IPS-18a (cell line): ENCODE measurements around the gene JAZF1.

Source experiments
- H3K27ac ChIP-seq: one replicate; pipeline ENCODE4 v1.5.1; 2013; ENCODE audit warnings: low read length
- H3K27me3 ChIP-seq: one replicate; pipeline ENCODE4 v1.6.1; 2013; ENCODE audit warnings: mild to moderate bottlenecking, low read length; ENCODE audit not compliant: control insufficient read depth, insufficient read depth
- H3K36me3 ChIP-seq: one replicate; pipeline ENCODE4 v1.6.1; 2013; ENCODE audit warnings: low read depth, low read length; ENCODE audit not compliant: control insufficient read depth
- H3K4me1 ChIP-seq: one replicate; pipeline ENCODE4 v1.6.1; 2013; ENCODE audit warnings: low read depth, low read length; ENCODE audit not compliant: control insufficient read depth
- H3K4me3 ChIP-seq: one replicate; pipeline ENCODE4 v1.5.1; 2013; ENCODE audit warnings: low read length
- H3K9ac ChIP-seq: one replicate; pipeline ENCODE4 v1.6.1; 2013; ENCODE audit warnings: mild to moderate bottlenecking, low read length, moderate library complexity
- H3K9me3 ChIP-seq: one replicate; pipeline ENCODE4 v1.6.1; 2013; ENCODE audit warnings: low read depth, low read length; ENCODE audit not compliant: control insufficient read depth

Gene JAZF1

GRCh38 chr7:28190077-28190710 is 9.6 kb upstream of the JAZF1 start:
- Histone ChIP-seq H3K4me1 (peaks cover 8% of the 10 kb centered on the region), H3K27me3 (no peaks in the 10 kb centered on the region), H3K27ac (no peak overlapping the region), H3K9ac (no peak overlapping the region), H3K4me3 (no peak overlapping the region), H3K9me3 (no peaks in the 10 kb centered on the region), H3K36me3 (no peaks in the 10 kb centered on the region)

- Histone ChIP-seq H3K4me3 (no peak overlapping the region), H3K4me1 (peaks cover 8% of the 10 kb centered on the region), H3K27ac (no peak overlapping the region), H3K36me3 (no peaks in the 10 kb centered on the region), H3K27me3 (peaks cover 7% of the 10 kb centered on the region), H3K9me3 (no peaks in the 10 kb centered on the region), H3K9ac (no peak overlapping the region)
These were observed 6.4 kb upstream of the JAZF1 start for GRCh38 chr7:28187012-28187411.

- Histone ChIP-seq H3K4me3 (no peak overlapping the region), H3K27me3 (peaks cover 21% of the 10 kb centered on the region), H3K9ac (no peak overlapping the region), H3K36me3 (no peaks in the 10 kb centered on the region), H3K27ac (no peak overlapping the region), H3K4me1 (peaks cover 10% of the 10 kb centered on the region), H3K9me3 (no peaks in the 10 kb centered on the region)
These were observed 3.0 kb upstream of the JAZF1 start for GRCh38 chr7:28183627-28184026.

GRCh38 chr7:28182071-28182471 is 1.5 kb upstream of the JAZF1 start:
- Histone ChIP-seq H3K27me3 (peaks cover 25% of the 10 kb centered on the region), H3K9me3 (no peaks in the 10 kb centered on the region), H3K9ac (no peak overlapping the region), H3K4me3 (no peak overlapping the region), H3K27ac (no peak overlapping the region), H3K4me1 (peaks cover 10% of the 10 kb centered on the region), H3K36me3 (no peaks in the 10 kb centered on the region)

- Histone ChIP-seq H3K36me3 (no peaks in the 10 kb centered on the region), H3K4me1 (peaks cover 10% of the 10 kb centered on the region), H3K9ac (no peak overlapping the region), H3K27me3 (peaks cover 25% of the 10 kb centered on the region), H3K4me3 (peak overlapping the region; percentile 68), H3K9me3 (no peaks in the 10 kb centered on the region), H3K27ac (no peak overlapping the region)
These were observed 821 bp upstream of the JAZF1 start for GRCh38 chr7:28181416-28181815.

- no peaks in the 10 kb centered on the region for H3K9me3 ChIP-seq
- peak overlapping the region; percentile 60 for H3K4me3 ChIP-seq
- no peak overlapping the region for H3K9ac ChIP-seq
- no peaks in the 10 kb centered on the region for H3K36me3 ChIP-seq
- peaks cover 10% of the 10 kb centered on the region for H3K4me1 ChIP-seq
- no peak overlapping the region for H3K27ac ChIP-seq
- peaks cover 25% of the 10 kb centered on the region for H3K27me3 ChIP-seq
These were observed 598 bp downstream of the JAZF1 start for GRCh38 chr7:28180031-28180363.

GRCh38 chr7:28179120-28180030 is 1.2 kb downstream of the JAZF1 start:
- Histone ChIP-seq H3K4me1 (peaks cover 10% of the 10 kb centered on the region), H3K36me3 (no peaks in the 10 kb centered on the region), H3K27ac (no peak overlapping the region), H3K9me3 (no peaks in the 10 kb centered on the region), H3K27me3 (peaks cover 25% of the 10 kb centered on the region), H3K4me3 (peak overlapping the region; percentile 57), H3K9ac (no peak overlapping the region)

GRCh38 chr7:28178599-28178998 is 2.0 kb downstream of the JAZF1 start:
- no peaks in the 10 kb centered on the region for H3K36me3 ChIP-seq
- no peaks in the 10 kb centered on the region for H3K9me3 ChIP-seq
- peak overlapping the region; percentile 57 for H3K4me3 ChIP-seq
- H3K27ac ChIP-seq = no peak overlapping the region
- no peak overlapping the region for H3K9ac ChIP-seq
- peaks cover 10% of the 10 kb centered on the region for H3K4me1 ChIP-seq
- H3K27me3 ChIP-seq = peaks cover 20% of the 10 kb centered on the region

GRCh38 chr7:28177836-28178235 is 2.8 kb downstream of the JAZF1 start:
- peaks cover 13% of the 10 kb centered on the region for H3K4me1 ChIP-seq
- H3K9ac ChIP-seq = no peak overlapping the region
- no peak overlapping the region for H3K27ac ChIP-seq
- no peaks in the 10 kb centered on the region for H3K36me3 ChIP-seq
- no peak overlapping the region for H3K4me3 ChIP-seq
- H3K9me3 ChIP-seq = no peaks in the 10 kb centered on the region
- H3K27me3 ChIP-seq = peaks cover 18% of the 10 kb centered on the region

GRCh38 chr7:28176645-28177044 is 4.0 kb downstream of the JAZF1 start:
- Histone ChIP-seq H3K9ac (no peak overlapping the region), H3K27ac (no peak overlapping the region), H3K9me3 (no peaks in the 10 kb centered on the region), H3K4me3 (no peak overlapping the region), H3K36me3 (no peaks in the 10 kb centered on the region), H3K4me1 (peaks cover 16% of the 10 kb centered on the region), H3K27me3 (peaks cover 18% of the 10 kb centered on the region)

- peaks cover 17% of the 10 kb centered on the region for H3K4me1 ChIP-seq
- H3K36me3 ChIP-seq = no peaks in the 10 kb centered on the region
These were observed 4.4 kb downstream of the JAZF1 start for GRCh38 chr7:28176174-28176573.

More at GRCh38 chr7:28176174-28176573, 4.4 kb downstream of the JAZF1 start:
- Histone ChIP-seq H3K27ac (no peak overlapping the region), H3K27me3 (peaks cover 13% of the 10 kb centered on the region), H3K4me3 (no peak overlapping the region), H3K9me3 (no peaks in the 10 kb centered on the region), H3K9ac (no peak overlapping the region)
